ENCODE data around the gene ACTL6B.

DNA sequence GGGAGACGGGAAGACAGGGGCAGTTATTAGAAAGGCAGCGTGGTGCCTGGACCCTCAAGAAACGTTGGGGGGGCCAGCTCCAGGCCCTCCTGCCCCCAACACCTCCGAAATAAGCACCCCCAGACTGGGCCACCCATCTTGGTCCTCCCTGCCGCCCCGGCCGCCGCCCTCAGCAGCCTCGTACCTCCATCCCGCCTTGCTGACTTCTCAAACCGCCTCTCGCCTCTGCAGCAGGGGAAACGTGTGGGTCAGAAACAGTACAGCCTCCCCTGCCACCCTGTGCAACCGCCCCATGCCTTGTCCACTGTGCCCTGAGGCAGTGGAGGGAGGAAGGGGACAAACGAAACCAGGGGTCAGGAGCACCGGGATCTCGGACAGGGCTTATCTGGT, 30.6 kb upstream of the ACTL6B start:
- no peak for TF ChIP-seq YY1 (IDR thresholded peaks at IDR 0.05; ENCODE audit: low read depth)
- no peak for TF ChIP-seq FOXM1 (IDR thresholded peaks at IDR 0.05; ENCODE audit: borderline replicate concordance, low read depth)
- no peak for TF ChIP-seq TCF12 (IDR thresholded peaks at IDR 0.05; ENCODE audit: low read depth)
- no peak for TF ChIP-seq RAD21 (IDR thresholded peaks at IDR 0.05; ENCODE audit: low read depth)
- TF ChIP-seq, protein P1, sequence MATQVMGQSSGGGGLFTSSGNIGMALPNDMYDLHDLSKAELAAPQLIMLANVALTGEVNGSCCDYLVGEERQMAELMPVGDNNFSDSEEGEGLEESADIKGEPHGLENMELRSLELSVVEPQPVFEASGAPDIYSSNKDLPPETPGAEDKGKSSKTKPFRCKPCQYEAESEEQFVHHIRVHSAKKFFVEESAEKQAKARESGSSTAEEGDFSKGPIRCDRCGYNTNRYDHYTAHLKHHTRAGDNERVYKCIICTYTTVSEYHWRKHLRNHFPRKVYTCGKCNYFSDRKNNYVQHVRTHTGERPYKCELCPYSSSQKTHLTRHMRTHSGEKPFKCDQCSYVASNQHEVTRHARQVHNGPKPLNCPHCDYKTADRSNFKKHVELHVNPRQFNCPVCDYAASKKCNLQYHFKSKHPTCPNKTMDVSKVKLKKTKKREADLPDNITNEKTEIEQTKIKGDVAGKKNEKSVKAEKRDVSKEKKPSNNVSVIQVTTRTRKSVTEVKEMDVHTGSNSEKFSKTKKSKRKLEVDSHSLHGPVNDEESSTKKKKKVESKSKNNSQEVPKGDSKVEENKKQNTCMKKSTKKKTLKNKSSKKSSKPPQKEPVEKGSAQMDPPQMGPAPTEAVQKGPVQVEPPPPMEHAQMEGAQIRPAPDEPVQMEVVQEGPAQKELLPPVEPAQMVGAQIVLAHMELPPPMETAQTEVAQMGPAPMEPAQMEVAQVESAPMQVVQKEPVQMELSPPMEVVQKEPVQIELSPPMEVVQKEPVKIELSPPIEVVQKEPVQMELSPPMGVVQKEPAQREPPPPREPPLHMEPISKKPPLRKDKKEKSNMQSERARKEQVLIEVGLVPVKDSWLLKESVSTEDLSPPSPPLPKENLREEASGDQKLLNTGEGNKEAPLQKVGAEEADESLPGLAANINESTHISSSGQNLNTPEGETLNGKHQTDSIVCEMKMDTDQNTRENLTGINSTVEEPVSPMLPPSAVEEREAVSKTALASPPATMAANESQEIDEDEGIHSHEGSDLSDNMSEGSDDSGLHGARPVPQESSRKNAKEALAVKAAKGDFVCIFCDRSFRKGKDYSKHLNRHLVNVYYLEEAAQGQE (IDR thresholded peaks at IDR 0.05; ENCODE audit: low read depth), result no peak

Measured in Ishikawa (cell line).